Mucosa of stomach (tissue), 1 donor: ENCODE results near the gene RGS3.
"Not testable (repeated sequence)": the region's sequence is repeated elsewhere in the genome, so short reads cannot be mapped to it uniquely, and the experiment has no call there.

Experiments used
- H3K27me3 ChIP-seq: one replicate; pipeline ENCODE4 v1.7.0; 2013; ENCODE audit warnings: mild to moderate bottlenecking, low read length; ENCODE audit not compliant: control insufficient read depth, insufficient read depth
- H3K36me3 ChIP-seq: one replicate; pipeline ENCODE4 v1.7.0; 2013; ENCODE audit warnings: low read length; ENCODE audit not compliant: control insufficient read depth, insufficient read depth
- H3K4me1 ChIP-seq: one replicate; pipeline ENCODE4 v1.7.0; 2013; ENCODE audit warnings: mild to moderate bottlenecking, low read length; ENCODE audit not compliant: control insufficient read depth, insufficient read depth
- H3K4me3 ChIP-seq: one replicate; pipeline ENCODE4 v1.7.0; 2013; ENCODE audit warnings: low read length
- H3K9ac ChIP-seq: one replicate; pipeline ENCODE4 v1.7.0; 2013; ENCODE audit warnings: mild to moderate bottlenecking, low read length, moderate library complexity
- H3K9me3 ChIP-seq: one replicate; pipeline ENCODE4 v1.7.0; 2013; ENCODE audit warnings: mild to moderate bottlenecking, low read length, moderate library complexity; ENCODE audit not compliant: control insufficient read depth
- donor health status: Pancreatic carcinoma.

RGS3 gene

GRCh38 chr9:113549892-113550291 is 86.4 kb downstream of the RGS3 start:
- not testable (repeated sequence) for H3K9me3 ChIP-seq, H3K9ac ChIP-seq, H3K36me3 ChIP-seq, H3K27me3 ChIP-seq, H3K4me3 ChIP-seq
- peaks cover 24% of the 10 kb centered on the region for H3K4me1 ChIP-seq

GRCh38 chr9:113556877-113557593 is 93.5 kb downstream of the RGS3 start:
- Histone ChIP-seq H3K36me3 (no peaks in the 10 kb centered on the region), H3K9me3 (no peaks in the 10 kb centered on the region), H3K27me3 (no peaks in the 10 kb centered on the region), H3K9ac (no peak overlapping the region), H3K4me3 (no peak overlapping the region), H3K4me1 (peaks cover 19% of the 10 kb centered on the region)

GRCh38 chr9:113558632-113559502 is 95.3 kb downstream of the RGS3 start:
- Histone ChIP-seq H3K4me3 (no peak overlapping the region), H3K27me3 (no peaks in the 10 kb centered on the region), H3K4me1 (peaks cover 29% of the 10 kb centered on the region), H3K9me3 (no peaks in the 10 kb centered on the region), H3K36me3 (no peaks in the 10 kb centered on the region), H3K9ac (no peak overlapping the region)

- H3K9ac ChIP-seq, result no peak overlapping the region
- no peak overlapping the region for H3K4me3 ChIP-seq
- H3K4me1 ChIP-seq, result peaks cover 42% of the 10 kb centered on the region
- no peaks in the 10 kb centered on the region for H3K9me3 ChIP-seq
- no peaks in the 10 kb centered on the region for H3K36me3 ChIP-seq
- no peaks in the 10 kb centered on the region for H3K27me3 ChIP-seq
These were observed 96.6 kb downstream of the RGS3 start for GRCh38 chr9:113559834-113560800.

- no peaks in the 10 kb centered on the region for H3K9me3 ChIP-seq
- peaks cover 67% of the 10 kb centered on the region for H3K4me1 ChIP-seq
- H3K9ac ChIP-seq, result no peak overlapping the region
These were observed 99.3 kb downstream of the RGS3 start for GRCh38 chr9:113562653-113563381.

GRCh38 chr9:113563826-113564497 is 100.4 kb downstream of the RGS3 start:
- no peak overlapping the region for H3K9ac ChIP-seq
- H3K4me1 ChIP-seq, result peaks cover 74% of the 10 kb centered on the region
- no peak overlapping the region for H3K4me3 ChIP-seq
- H3K9me3 ChIP-seq, result no peaks in the 10 kb centered on the region
- H3K36me3 ChIP-seq, result no peaks in the 10 kb centered on the region
- no peaks in the 10 kb centered on the region for H3K27me3 ChIP-seq

More at GRCh38 chr9:113562653-113563381, 99.3 kb downstream of the RGS3 start:
- H3K27me3 ChIP-seq, result no peaks in the 10 kb centered on the region
- H3K4me3 ChIP-seq, result no peak overlapping the region
- no peaks in the 10 kb centered on the region for H3K36me3 ChIP-seq

GRCh38 chr9:113564498-113565237 is 101.1 kb downstream of the RGS3 start:
- Histone ChIP-seq H3K4me3 (peak overlapping the region; percentile 53), H3K27me3 (no peaks in the 10 kb centered on the region), H3K9me3 (no peaks in the 10 kb centered on the region), H3K4me1 (peaks cover 74% of the 10 kb centered on the region), H3K9ac (peak overlapping the region; percentile 85), H3K36me3 (no peaks in the 10 kb centered on the region)

- H3K9ac ChIP-seq, result peak overlapping the region; percentile 85
- H3K27me3 ChIP-seq, result no peaks in the 10 kb centered on the region
- H3K9me3 ChIP-seq, result no peaks in the 10 kb centered on the region
- H3K36me3 ChIP-seq, result no peaks in the 10 kb centered on the region
- peaks cover 79% of the 10 kb centered on the region for H3K4me1 ChIP-seq
- H3K4me3 ChIP-seq, result peak overlapping the region; percentile 53
These were observed 102.6 kb downstream of the RGS3 start for GRCh38 chr9:113566016-113566711.

GRCh38 chr9:113566712-113567071 is 103.2 kb downstream of the RGS3 start:
- H3K27me3 ChIP-seq, result no peaks in the 10 kb centered on the region
- H3K36me3 ChIP-seq, result no peaks in the 10 kb centered on the region
- no peak overlapping the region for H3K4me3 ChIP-seq
- no peaks in the 10 kb centered on the region for H3K9me3 ChIP-seq
- H3K4me1 ChIP-seq, result peaks cover 79% of the 10 kb centered on the region
- H3K9ac ChIP-seq, result peak overlapping the region; percentile 30
